Breast epithelium (tissue), 3 donors: Measurements from ENCODE around the gene KCNC1.

ENCODE experiments used
- POLR2AphosphoS5 ChIP-seq, 3 donors: sonication (generic); formaldehyde crosslinking; IDR thresholded peaks; one replicate each; pipeline ENCODE4 v1.6.1; 2017; ENCODE audit warnings: antibody characterized with exemption in 3 of 3
- TF ChIP-seq, protein P1 (sequence below), 3 donors: fragments of 450-650 bp; IDR thresholded peaks; one replicate each; pipeline ENCODE4 v1.5.1; 2016 to 2017; ENCODE audit warnings: antibody characterized with exemption in 3 of 3, mild to moderate bottlenecking in 3 of 3, moderate library complexity in 3 of 3

DNA sequence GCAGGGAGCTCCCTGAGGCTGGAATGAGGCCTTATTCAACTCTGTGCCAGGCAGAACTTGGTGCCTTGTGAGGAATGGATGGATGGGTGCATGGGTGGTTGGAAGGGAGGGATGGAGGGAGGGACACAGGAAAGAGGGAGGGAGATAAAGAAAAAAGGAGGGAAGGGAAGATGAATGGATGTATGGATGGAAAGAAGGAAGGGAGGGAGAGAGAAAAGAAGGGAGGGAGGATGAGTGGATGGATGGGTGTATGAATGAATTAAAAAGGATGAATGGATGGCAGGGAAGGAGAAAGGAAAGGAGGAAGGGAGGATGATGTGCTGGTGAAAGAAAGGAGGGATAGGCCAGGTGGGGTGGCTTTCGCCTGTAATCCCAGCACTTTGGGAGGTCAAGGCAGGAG is 34.6 kb downstream of the KCNC1 start:
- TF ChIP-seq, protein P1, sequence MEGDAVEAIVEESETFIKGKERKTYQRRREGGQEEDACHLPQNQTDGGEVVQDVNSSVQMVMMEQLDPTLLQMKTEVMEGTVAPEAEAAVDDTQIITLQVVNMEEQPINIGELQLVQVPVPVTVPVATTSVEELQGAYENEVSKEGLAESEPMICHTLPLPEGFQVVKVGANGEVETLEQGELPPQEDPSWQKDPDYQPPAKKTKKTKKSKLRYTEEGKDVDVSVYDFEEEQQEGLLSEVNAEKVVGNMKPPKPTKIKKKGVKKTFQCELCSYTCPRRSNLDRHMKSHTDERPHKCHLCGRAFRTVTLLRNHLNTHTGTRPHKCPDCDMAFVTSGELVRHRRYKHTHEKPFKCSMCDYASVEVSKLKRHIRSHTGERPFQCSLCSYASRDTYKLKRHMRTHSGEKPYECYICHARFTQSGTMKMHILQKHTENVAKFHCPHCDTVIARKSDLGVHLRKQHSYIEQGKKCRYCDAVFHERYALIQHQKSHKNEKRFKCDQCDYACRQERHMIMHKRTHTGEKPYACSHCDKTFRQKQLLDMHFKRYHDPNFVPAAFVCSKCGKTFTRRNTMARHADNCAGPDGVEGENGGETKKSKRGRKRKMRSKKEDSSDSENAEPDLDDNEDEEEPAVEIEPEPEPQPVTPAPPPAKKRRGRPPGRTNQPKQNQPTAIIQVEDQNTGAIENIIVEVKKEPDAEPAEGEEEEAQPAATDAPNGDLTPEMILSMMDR (IDR thresholded peaks at IDR 0.05), result no peak
- TF ChIP-seq POLR2AphosphoS5 (IDR thresholded peaks at IDR 0.05), result no peak
